Endometrial microvascular endothelial cells (primary cell): Measurements from ENCODE around the gene GRM2. TPM values are rescaled to one million over a fixed set of nuclear protein-coding genes. Genes with fewer than 3 reads are reported as not detected.

Source experiments
- in situ Hi-C: cut with HindIII; loops from 2 replicates; pipeline ENCODE4 v1.10.0; 2017; ENCODE audit warnings: low sequenced_read_pairs, low pct_unique_long_range_greater_than_20kb; ENCODE audit errors: inconsistent ontology term
- total RNA-seq: library from RNA; depleted of rRNA; stranded (reverse); fragments of >200 nt; gene quantifications from one replicate; pipeline ENCODE4 v1.2.3, GENCODE V29; 2015; ENCODE audit errors: inconsistent ontology term

Gene GRM2
- total RNA-seq, 1 donor from 2014 or later, result 0.93 TPM

GRCh38 chr3:51702156-51702555 lies 4.7 kb upstream of the GRM2 start:
- in situ Hi-C loops, result no loop called here

- in situ Hi-C loops, result no loop called here
These were observed 3.7 kb upstream of the GRM2 start for GRCh38 chr3:51703068-51703760.

- in situ Hi-C loops, result no loop called here
These were observed 2.9 kb upstream of the GRM2 start for GRCh38 chr3:51703761-51704510.

DNA sequence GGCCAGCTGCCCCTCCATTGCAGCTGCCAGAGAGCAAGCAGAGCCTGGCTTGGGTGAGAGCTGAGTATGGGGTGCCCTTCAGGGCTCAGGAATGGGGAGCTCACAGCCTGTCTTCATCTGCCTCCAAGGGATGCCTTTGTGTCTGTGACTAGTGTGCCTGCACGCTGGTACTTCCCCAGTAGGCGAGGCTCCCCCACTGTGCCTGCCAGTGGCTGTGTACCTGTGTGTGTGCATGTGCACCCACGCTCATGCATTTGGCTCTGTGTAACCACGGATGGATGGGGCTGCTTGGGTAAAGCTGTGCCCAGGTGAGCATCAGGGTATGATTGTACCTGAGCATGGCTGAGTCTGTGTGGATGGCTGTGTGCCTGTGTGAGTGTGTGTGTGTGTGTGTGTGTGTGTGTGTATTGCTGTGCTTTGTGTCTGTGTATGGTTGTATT lies 2.3 kb upstream of the GRM2 start:
- in situ Hi-C loops, result no loop called here

GRCh38 chr3:51705276-51706020 lies 1.4 kb upstream of the GRM2 start:
- in situ Hi-C loops, result no loop called here

DNA sequence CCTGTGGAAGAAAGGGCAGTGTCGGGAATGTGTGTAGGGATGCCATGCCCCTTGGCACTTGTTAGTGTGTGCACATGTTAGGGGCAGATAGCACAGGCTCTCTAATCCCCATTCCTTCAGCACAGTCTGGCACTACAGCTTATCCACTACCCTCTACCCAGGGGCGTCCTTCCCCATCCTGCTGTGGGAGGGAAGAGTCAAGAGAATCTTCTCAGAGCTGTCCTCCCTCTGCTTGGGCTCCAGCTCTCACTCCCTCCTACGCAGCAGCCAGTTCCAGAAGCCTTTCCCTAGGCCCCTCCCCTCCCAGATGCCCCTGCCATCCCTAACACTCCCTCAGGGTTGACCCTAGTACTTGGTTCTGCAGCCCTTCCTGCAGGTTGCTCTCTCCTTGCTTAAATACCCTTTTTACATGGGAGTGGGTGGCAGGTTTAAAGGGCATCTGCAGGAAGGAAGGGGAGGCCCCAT lies 815 bp upstream of the GRM2 start:
- in situ Hi-C loops, result no loop called here

- in situ Hi-C loops, result no loop called here
These were observed 1.5 kb downstream of the GRM2 start for GRCh38 chr3:51708216-51708845.

GRCh38 chr3:51709004-51709420 lies 2.1 kb downstream of the GRM2 start:
- in situ Hi-C loops, result no loop called here

DNA sequence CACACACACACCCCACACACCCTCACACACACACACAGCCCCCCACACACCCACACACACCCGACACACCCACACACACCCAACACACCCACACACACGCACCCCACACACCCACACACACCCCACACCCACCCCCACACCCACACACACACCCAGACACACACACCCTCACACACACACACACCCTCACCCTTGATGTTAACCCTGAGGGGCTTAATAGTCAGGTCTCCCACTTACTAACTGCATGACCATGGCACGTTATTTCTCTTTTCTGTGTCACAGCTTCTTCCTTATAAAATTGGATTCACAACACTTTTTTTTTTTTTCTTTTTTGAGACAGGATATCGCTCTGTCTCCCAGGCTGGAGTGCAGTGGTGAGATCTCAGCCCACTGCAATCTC lies 2.8 kb downstream of the GRM2 start:
- in situ Hi-C loops, result no loop called here

GRCh38 chr3:51710631-51711351 lies 3.9 kb downstream of the GRM2 start:
- in situ Hi-C loops, result no loop called here

GRCh38 chr3:51711352-51712037 lies 4.6 kb downstream of the GRM2 start:
- in situ Hi-C loops, result no loop called here

GRCh38 chr3:51712038-51712420 lies 5.2 kb downstream of the GRM2 start:
- in situ Hi-C loops, result no loop called here

DNA sequence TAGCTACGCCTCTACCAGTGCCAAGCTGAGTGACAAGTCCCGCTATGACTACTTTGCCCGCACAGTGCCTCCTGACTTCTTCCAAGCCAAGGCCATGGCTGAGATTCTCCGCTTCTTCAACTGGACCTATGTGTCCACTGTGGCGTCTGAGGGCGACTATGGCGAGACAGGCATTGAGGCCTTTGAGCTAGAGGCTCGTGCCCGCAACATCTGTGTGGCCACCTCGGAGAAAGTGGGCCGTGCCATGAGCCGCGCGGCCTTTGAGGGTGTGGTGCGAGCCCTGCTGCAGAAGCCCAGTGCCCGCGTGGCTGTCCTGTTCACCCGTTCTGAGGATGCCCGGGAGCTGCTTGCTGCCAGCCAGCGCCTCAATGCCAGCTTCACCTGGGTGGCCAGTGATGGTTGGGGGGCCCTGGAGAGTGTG lies 5.7 kb downstream of the GRM2 start:
- in situ Hi-C loops, result no loop called here

- in situ Hi-C loops, result no loop called here
These were observed 6.1 kb downstream of the GRM2 start for GRCh38 chr3:51712963-51713362.

- in situ Hi-C loops, result no loop called here
These were observed 8.5 kb downstream of the GRM2 start for GRCh38 chr3:51715231-51715976.

GRCh38 chr3:51715977-51716294 lies 9.1 kb downstream of the GRM2 start:
- in situ Hi-C loops, result no loop called here

DNA sequence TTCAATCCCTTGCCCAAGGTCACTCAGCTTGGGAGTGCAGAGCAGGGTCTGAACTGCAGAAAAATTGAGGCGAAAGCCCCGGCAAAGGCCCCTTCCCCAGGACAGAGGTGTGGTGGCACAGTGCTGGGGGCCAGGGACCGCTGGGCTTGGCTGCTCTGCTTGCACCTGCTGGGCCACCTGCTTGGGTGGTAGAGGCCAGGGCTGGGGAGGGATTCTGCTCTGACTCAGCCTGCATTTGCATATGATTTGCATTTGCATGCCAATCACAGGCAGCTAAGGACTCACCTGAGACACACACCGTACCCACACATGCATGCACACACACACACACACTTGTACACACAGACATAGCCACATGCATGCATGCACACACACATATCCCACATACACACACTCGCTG lies 9.9 kb downstream of the GRM2 start:
- in situ Hi-C loops, result no loop called here

- in situ Hi-C loops, result no loop called here
These were observed 10.6 kb downstream of the GRM2 start for GRCh38 chr3:51717446-51717845.
